ENCODE results near the gene BEX3. TPM values are rescaled to one million over a fixed set of nuclear protein-coding genes. Genes with fewer than 3 reads are reported as not detected.

BEX3 gene
- total and polyA plus RNA-seq, 4 donors: 276 to 830 (median 656) TPM

Small RNA genes within 50 kb of the gene (small RNA-seq; reads per million reads assigned to genes)
- not detected for gene Z92846.1 (ENCODE audit: low replicate concordance)

Other genes with a start within 250 kb of the BEX3 start
- 100 to 1,000 TPM in 1 of 2 donors, 10 to 100 TPM in 1; 92.5 to 106 TPM for gene BEX4, start 161.4 kb upstream of the BEX3 start, total RNA-seq
- 100 to 1,000 TPM; 251 to 293 TPM for gene BEX4, start 161.4 kb upstream of the BEX3 start, polyA plus RNA-seq (ENCODE audit: insufficient read length in 2 of 2)
- 100 to 1,000 TPM; 119 to 120 TPM for gene TCEAL8, start 121.4 kb upstream of the BEX3 start, total RNA-seq
- gene TCEAL8, start 121.4 kb upstream of the BEX3 start, polyA plus RNA-seq (ENCODE audit: insufficient read length in 2 of 2): 100 to 1,000 TPM in 1 of 2 donors, 10 to 100 TPM in 1; 80.8 to 100 TPM
- 10 to 100 TPM in 1 of 2 donors, 1 to 10 TPM in 1; 7.9 to 11.9 TPM for gene TCEAL5, start 99.8 kb upstream of the BEX3 start, total RNA-seq
- 10 to 100 TPM; 59.0 to 65.0 TPM for gene TCEAL5, start 99.8 kb upstream of the BEX3 start, polyA plus RNA-seq (ENCODE audit: insufficient read length in 2 of 2)
- gene BEX2, start 65.5 kb upstream of the BEX3 start, total RNA-seq: 10 to 100 TPM; 61.2 to 82.5 TPM
- 100 to 1,000 TPM; 198 to 223 TPM for gene BEX2, start 65.5 kb upstream of the BEX3 start, polyA plus RNA-seq (ENCODE audit: insufficient read length in 2 of 2)
- 100 to 1,000 TPM in 1 of 2 donors, 10 to 100 TPM in 1; 45.2 to 142 TPM for gene TCEAL7, start 46.3 kb upstream of the BEX3 start, total RNA-seq
- gene TCEAL7, start 46.3 kb upstream of the BEX3 start, polyA plus RNA-seq (ENCODE audit: insufficient read length in 2 of 2): 100 to 1,000 TPM; 118 to 155 TPM
- gene TCEAL9, start 20.0 kb upstream of the BEX3 start, total RNA-seq: 100 to 1,000 TPM in 1 of 2 donors, 10 to 100 TPM in 1; 63.8 to 111 TPM
- 100 to 1,000 TPM in 1 of 2 donors, 10 to 100 TPM in 1; 97.2 to 108 TPM for gene TCEAL9, start 20.0 kb upstream of the BEX3 start, polyA plus RNA-seq (ENCODE audit: insufficient read length in 2 of 2)
- 1 to 10 TPM in 1 of 2 donors, under 1 TPM in 1; 0.88 to 1.2 TPM for gene RAB40A, start 143.0 kb downstream of the BEX3 start, total RNA-seq
- gene RAB40A, start 143.0 kb downstream of the BEX3 start, polyA plus RNA-seq (ENCODE audit: insufficient read length in 2 of 2): 1 to 10 TPM; 2.9 to 3.0 TPM
- 100 to 1,000 TPM in 1 of 2 donors, 10 to 100 TPM in 1; 40.8 to 115 TPM for gene TCEAL4, start 209.0 kb downstream of the BEX3 start, total RNA-seq
- 100 to 1,000 TPM; 210 to 224 TPM for gene TCEAL4, start 209.0 kb downstream of the BEX3 start, polyA plus RNA-seq (ENCODE audit: insufficient read length in 2 of 2)
- gene TCEAL3, start 231.4 kb downstream of the BEX3 start, total RNA-seq: 10 to 100 TPM; 11.7 to 29.8 TPM
- 10 to 100 TPM; 77.2 TPM for gene TCEAL3, start 231.4 kb downstream of the BEX3 start, polyA plus RNA-seq (ENCODE audit: insufficient read length in 2 of 2)

Measured in spinal cord (tissue), 4 donors.